NCI-H345 treated with DMSO at 0.1 percent for 48 hours (cell line): ENCODE results near the gene TEX9.
A peak's percentile ranks its signal among the peaks of the same experiment; 100 is the strongest.
"Not testable (repeated sequence)": the region's sequence is repeated elsewhere in the genome, so short reads cannot be mapped to it uniquely, and the experiment has no call there.

Experiments
- DNase-seq: peaks from one replicate; lab custom pipeline; 2025; ENCODE audit not compliant: unreplicated experiment; lab: John Stamatoyannopoulos, UW

The TEX9 gene

GRCh38 chr15:56361987-56362386 is 3.2 kb upstream of the TEX9 start:
- DNase-seq: no peak

GRCh38 chr15:56366211-56366610 is 985 bp downstream of the TEX9 start:
- no peak for DNase-seq

GRCh38 chr15:56367156-56367555 is 1.9 kb downstream of the TEX9 start:
- DNase-seq: no peak

GRCh38 chr15:56369234-56369633 is 4.0 kb downstream of the TEX9 start:
- DNase-seq: no peak

- no peak for DNase-seq
These were observed 6.4 kb downstream of the TEX9 start for GRCh38 chr15:56371495-56372147.

GRCh38 chr15:56374693-56375092 is 9.5 kb downstream of the TEX9 start:
- DNase-seq: not testable (repeated sequence)

- DNase-seq: not testable (repeated sequence)
These were observed 12.6 kb downstream of the TEX9 start for GRCh38 chr15:56377822-56378221.

- DNase-seq: no peak
These were observed 17.8 kb downstream of the TEX9 start for GRCh38 chr15:56383010-56383409.

GRCh38 chr15:56385908-56386307 is 20.7 kb downstream of the TEX9 start:
- DNase-seq: no peak

- DNase-seq: no peak
These were observed 25.6 kb downstream of the TEX9 start for GRCh38 chr15:56390739-56391267.

- DNase-seq: no peak
These were observed 28.1 kb downstream of the TEX9 start for GRCh38 chr15:56393277-56393676.

- no peak for DNase-seq
These were observed 29.7 kb downstream of the TEX9 start for GRCh38 chr15:56394909-56395308.

- not testable (repeated sequence) for DNase-seq
These were observed 32.1 kb downstream of the TEX9 start for GRCh38 chr15:56397325-56397724.

GRCh38 chr15:56399209-56399608 is 34.0 kb downstream of the TEX9 start:
- DNase-seq: not testable (repeated sequence)

GRCh38 chr15:56410721-56411120 is 45.5 kb downstream of the TEX9 start:
- DNase-seq: no peak

GRCh38 chr15:56411122-56411749 is 46.0 kb downstream of the TEX9 start:
- DNase-seq: no peak

- not testable (repeated sequence) for DNase-seq
These were observed 48.0 kb downstream of the TEX9 start for GRCh38 chr15:56413114-56413733.

GRCh38 chr15:56425276-56425675 is 60.0 kb downstream of the TEX9 start:
- DNase-seq: no peak

GRCh38 chr15:56425976-56426375 is 60.8 kb downstream of the TEX9 start:
- DNase-seq: no peak

- DNase-seq: peak; percentile 2
These were observed 63.7 kb downstream of the TEX9 start for GRCh38 chr15:56428821-56429458.

GRCh38 chr15:56432304-56432703 is 67.1 kb downstream of the TEX9 start:
- no peak for DNase-seq
